Activated naive CD8-positive, alpha-beta T cell treated with anti-CD3 and anti-CD28 coated beads, Interleukin-2, amount 50 U/mL, for 24 hours (primary cell): ENCODE results near the gene MYBPC2.

Experiments
- ATAC-seq: fragments of 150-1000 bp; cut with Tn5 transposase; one replicate; pipeline ENCODE4 v1.10.0; 2021
- DNase-seq: peaks from one replicate; pipeline ENCODE4 v3.0.0; 2021
- H3K27ac Mint-ChIP-seq: one replicate; pipeline ENCODE4 v1.8.0; 2021; ENCODE audit warnings: mild to moderate bottlenecking, mixed read lengths
- H3K27me3 Mint-ChIP-seq: one replicate; pipeline ENCODE4 v1.8.0; 2021; ENCODE audit warnings: mixed read lengths
- H3K36me3 Mint-ChIP-seq: one replicate; pipeline ENCODE4 v1.8.0; 2021; ENCODE audit warnings: low read depth, mixed read lengths
- H3K4me1 Mint-ChIP-seq: one replicate; pipeline ENCODE4 v1.8.0; 2021; ENCODE audit warnings: mixed read lengths
- H3K4me3 Mint-ChIP-seq: one replicate; pipeline ENCODE4 v1.8.0; 2021; ENCODE audit warnings: mild to moderate bottlenecking, moderate library complexity, mixed read lengths
- H3K9me3 Mint-ChIP-seq: one replicate; pipeline ENCODE4 v1.8.0; 2021; ENCODE audit warnings: mixed read lengths

MYBPC2 gene

GRCh38 chr19:50417111-50418081 lies 15.3 kb upstream of the MYBPC2 start:
- Mint-ChIP-seq H3K9me3 (no peaks in the 10 kb centered on the region), H3K27ac (no peak overlapping the region), H3K4me3 (no peak overlapping the region), H3K27me3 (peaks cover 19% of the 10 kb centered on the region), H3K4me1 (peaks cover 16% of the 10 kb centered on the region), H3K36me3 (peaks cover 25% of the 10 kb centered on the region)
- no peak for DNase-seq
- ATAC-seq = no peak

GRCh38 chr19:50418176-50419021 lies 14.3 kb upstream of the MYBPC2 start, which contains the start of gene SPIB:
SPIB (plus strand) TSS chr19:50418938; CDS start chr19:50418963, 25 bp downstream.
- peak within 1 kb of the TSS; percentile 75 for H3K4me3 Mint-ChIP-seq
- DNase-seq (no peak), ATAC-seq (no peak)
- H3K27me3 Mint-ChIP-seq = peaks cover 19% of the 10 kb centered on the region
- no peaks in the 10 kb centered on the region for H3K9me3 Mint-ChIP-seq
- H3K36me3 Mint-ChIP-seq = peaks cover 21% of the 10 kb centered on the region
- H3K27ac Mint-ChIP-seq = peak within 1 kb of the TSS; percentile 36
- peaks cover 16% of the 10 kb centered on the region for H3K4me1 Mint-ChIP-seq

GRCh38 chr19:50419022-50419579 lies 13.6 kb upstream of the MYBPC2 start:
- Mint-ChIP-seq H3K9me3 (no peaks in the 10 kb centered on the region), H3K4me1 (peaks cover 16% of the 10 kb centered on the region), H3K27ac (peak overlapping the region; percentile 36), H3K27me3 (peaks cover 19% of the 10 kb centered on the region), H3K4me3 (peak overlapping the region; percentile 75), H3K36me3 (peaks cover 21% of the 10 kb centered on the region)
- DNase-seq (no peak), ATAC-seq (no peak)

- Mint-ChIP-seq H3K4me3 (peak overlapping the region; percentile 75), H3K27ac (peak overlapping the region; percentile 36), H3K9me3 (no peaks in the 10 kb centered on the region), H3K4me1 (peaks cover 16% of the 10 kb centered on the region), H3K36me3 (peaks cover 18% of the 10 kb centered on the region), H3K27me3 (peaks cover 19% of the 10 kb centered on the region)
- no peak for DNase-seq
- ATAC-seq = no peak
Observed at GRCh38 chr19:50419580-50420035, 13.1 kb upstream of the MYBPC2 start.

GRCh38 chr19:50420127-50420526 lies 12.6 kb upstream of the MYBPC2 start:
- ATAC-seq (no peak), DNase-seq (no peak)
- Mint-ChIP-seq H3K27me3 (peaks cover 19% of the 10 kb centered on the region), H3K36me3 (peaks cover 18% of the 10 kb centered on the region), H3K27ac (no peak overlapping the region), H3K9me3 (no peaks in the 10 kb centered on the region), H3K4me1 (peaks cover 16% of the 10 kb centered on the region), H3K4me3 (peak overlapping the region; percentile 59)

GRCh38 chr19:50420808-50421207 lies 11.9 kb upstream of the MYBPC2 start:
- DNase-seq (no peak), ATAC-seq (no peak)
- Mint-ChIP-seq H3K9me3 (no peaks in the 10 kb centered on the region), H3K4me1 (peaks cover 16% of the 10 kb centered on the region), H3K4me3 (peak overlapping the region; percentile 7), H3K27ac (no peak overlapping the region), H3K36me3 (peaks cover 18% of the 10 kb centered on the region), H3K27me3 (peaks cover 19% of the 10 kb centered on the region)

GRCh38 chr19:50422397-50423278 lies 10.1 kb upstream of the MYBPC2 start:
- no peak overlapping the region for H3K4me3 Mint-ChIP-seq
- peaks cover 16% of the 10 kb centered on the region for H3K4me1 Mint-ChIP-seq
- H3K27me3 Mint-ChIP-seq = peaks cover 19% of the 10 kb centered on the region
- no peaks in the 10 kb centered on the region for H3K9me3 Mint-ChIP-seq
- peaks cover 18% of the 10 kb centered on the region for H3K36me3 Mint-ChIP-seq
- H3K27ac Mint-ChIP-seq = no peak overlapping the region
- DNase-seq = no peak
- no peak for ATAC-seq

GRCh38 chr19:50423279-50424113 lies 9.2 kb upstream of the MYBPC2 start:
- ATAC-seq (no peak), DNase-seq (no peak)
- H3K4me1 Mint-ChIP-seq = peaks cover 13% of the 10 kb centered on the region
- peaks cover 15% of the 10 kb centered on the region for H3K36me3 Mint-ChIP-seq
- H3K27me3 Mint-ChIP-seq = peaks cover 19% of the 10 kb centered on the region
- H3K4me3 Mint-ChIP-seq = no peak overlapping the region
- H3K27ac Mint-ChIP-seq = no peak overlapping the region
- H3K9me3 Mint-ChIP-seq = no peaks in the 10 kb centered on the region

- H3K4me3 Mint-ChIP-seq = no peak overlapping the region
- H3K27ac Mint-ChIP-seq = no peak overlapping the region
Observed at GRCh38 chr19:50425581-50425980, 7.1 kb upstream of the MYBPC2 start.

GRCh38 chr19:50427318-50427925 lies 5.3 kb upstream of the MYBPC2 start:
- ATAC-seq (no peak), DNase-seq (no peak)
- Mint-ChIP-seq H3K27me3 (peaks cover 13% of the 10 kb centered on the region), H3K9me3 (no peaks in the 10 kb centered on the region), H3K4me3 (no peak overlapping the region), H3K27ac (no peak overlapping the region), H3K36me3 (no peaks in the 10 kb centered on the region), H3K4me1 (peaks cover 20% of the 10 kb centered on the region)

More at GRCh38 chr19:50425581-50425980, 7.1 kb upstream of the MYBPC2 start:
- Mint-ChIP-seq H3K36me3 (peaks cover 7% of the 10 kb centered on the region), H3K9me3 (no peaks in the 10 kb centered on the region), H3K27me3 (peaks cover 11% of the 10 kb centered on the region), H3K4me1 (peaks cover 7% of the 10 kb centered on the region)
- no peak for ATAC-seq
- no peak for DNase-seq

- H3K4me3 Mint-ChIP-seq = no peak overlapping the region
- peaks cover 22% of the 10 kb centered on the region for H3K4me1 Mint-ChIP-seq
- H3K27me3 Mint-ChIP-seq = peaks cover 18% of the 10 kb centered on the region
- no peak for ATAC-seq
- no peak overlapping the region for H3K27ac Mint-ChIP-seq
- H3K9me3 Mint-ChIP-seq = no peaks in the 10 kb centered on the region
- H3K36me3 Mint-ChIP-seq = no peaks in the 10 kb centered on the region
- DNase-seq = peak; percentile 41
Observed at GRCh38 chr19:50427997-50428425, 4.7 kb upstream of the MYBPC2 start.

- no peak overlapping the region for H3K4me3 Mint-ChIP-seq
- no peak for DNase-seq
- no peak for ATAC-seq
- peaks cover 22% of the 10 kb centered on the region for H3K27me3 Mint-ChIP-seq
- H3K27ac Mint-ChIP-seq = no peak overlapping the region
- peaks cover 26% of the 10 kb centered on the region for H3K4me1 Mint-ChIP-seq
- H3K9me3 Mint-ChIP-seq = no peaks in the 10 kb centered on the region
- H3K36me3 Mint-ChIP-seq = no peaks in the 10 kb centered on the region
Observed at GRCh38 chr19:50428772-50429463, 3.8 kb upstream of the MYBPC2 start.
